ENCODE data around the gene SH3BP5L. TPM values are rescaled to one million over a fixed set of nuclear protein-coding genes. Genes with fewer than 3 reads are reported as not detected.

Gene SH3BP5L
- total and polyA plus RNA-seq, 2 of the 13 experiments (the other 11 are each of a cell fraction or from before 2014, with no cell fraction given): 10.3 to 14.9 TPM

- TF ChIP-seq HNF1A (IDR thresholded peaks at IDR 0.05; ENCODE audit: low read depth) (no peak), HNF1A (CRISPR knock-in tag; IDR thresholded peaks at IDR 0.05; ENCODE audit: borderline replicate concordance) (0 out of 2 replicates have a peak, but pooled peaks have one; percentile 4), ZNF839 (CRISPR knock-in tag; IDR thresholded peaks at IDR 0.05; ENCODE audit: borderline replicate concordance) (no peak; the same call in 1 of the 2 replicates), ZNF878 (CRISPR knock-in tag; IDR thresholded peaks at IDR 0.05) (no peak), EP300 (IDR thresholded peaks at IDR 0.05; ENCODE audit: low read depth in 2 of 2, low read length in 2 of 2) (no peak), EP300 (CRISPR knock-in tag; IDR thresholded peaks at IDR 0.05; ENCODE audit: borderline replicate concordance) (no peak; the same call in none of the 2 replicates), SNAPC4 (CRISPR knock-in tag; IDR thresholded peaks at IDR 0.05) (no peak), GABPA (IDR thresholded peaks at IDR 0.05; ENCODE audit: low read depth, low read length) (no peak), GABPA (CRISPR knock-in tag; IDR thresholded peaks at IDR 0.05; ENCODE audit: low read depth) (peak; percentile 72), ZNF317 (CRISPR knock-in tag; IDR thresholded peaks at IDR 0.05) (0 out of 2 replicates have a peak, but pooled peaks have one; percentile 19), ZNF350 (CRISPR knock-in tag; IDR thresholded peaks at IDR 0.05; ENCODE audit: borderline replicate concordance, low read depth) (no peak), ZNF101 (CRISPR knock-in tag; IDR thresholded peaks at IDR 0.05; ENCODE audit: borderline replicate concordance, low read depth) (no peak; the same call in 1 of the 2 replicates)
Measured at GRCh38 chr1:248858891-248859889, 33.5 kb upstream of the SH3BP5L start, which contains the start of gene ZNF692 (continued).
